Lower leg skin (tissue), 4 donors: ENCODE measurements around the gene ACADM. TPM values are rescaled to one million over a fixed set of nuclear protein-coding genes. Genes with fewer than 3 reads are reported as not detected.
A peak's percentile ranks its signal among the peaks of the same experiment; 100 is the strongest.
"Not testable (repeated sequence)": the region's sequence is repeated elsewhere in the genome, so short reads cannot be mapped to it uniquely, and the experiment has no call there.

Experiments
- DNase-seq, 2 donors: peaks; one replicate each; pipeline ENCODE4 v3.0.0-alpha.2; 2019; ENCODE audit warnings: low spot score in 2 of 2
- H3K4me3 ChIP-seq: fragments of 200-600 bp; sonication (generic); 2 replicates; pipeline ENCODE4 v1.5.1; 2017; ENCODE audit warnings: mild to moderate bottlenecking, low read depth; ENCODE audit not compliant: poor library complexity, severe bottlenecking
- CTCF ChIP-seq, 3 donors: fragments of 450-650 bp; IDR thresholded peaks; one replicate each; pipeline ENCODE4 v1.5.1; 2016; ENCODE audit warnings: antibody characterized with exemption in 3 of 3, mild to moderate bottlenecking in 3 of 3, moderate library complexity in 2 of 3
- POLR2A ChIP-seq, 2 donors: fragments of 450-650 bp; IDR thresholded peaks; one replicate each; pipeline ENCODE4 v1.6.1; 2016 to 2017; ENCODE audit warnings: antibody characterized with exemption in 2 of 2, mild to moderate bottlenecking in 1 of 2, moderate library complexity in 1 of 2
- WGBS, 2 donors: methylation state at CpG; one replicate each; pipeline ENCODE4 v1.1.5; 2018; 5-methylcytosine and 5-hydroxymethylcytosine counted together
- intact Hi-C: fragments of 100-400 bp; cut with DNase I; formaldehyde crosslinking; loops from one replicate; pipeline ENCODE4 v1.15.0; 2023; ENCODE audit warnings: low total_unique reads
- total RNA-seq, 4 donors: library from RNA; depleted of rRNA; stranded (reverse); fragments of >200 nt; gene quantifications; one replicate each; pipeline ENCODE4 v1.1.0, GENCODE V29; 2016

The ACADM gene
- total RNA-seq, 4 donors from 2014 or later, result 19.4 to 47.0 (median 33.2) TPM

- no peak for TF ChIP-seq POLR2A (IDR thresholded peaks at IDR 0.05)
- DNase-seq, result no peak
- 96 to 98% methylated on average over 4 of the region's 4 CpGs for WGBS, 2 donors
- H3K4me3 ChIP-seq, result no peak overlapping the region
- intact Hi-C loops, result no loop called here
Measured at GRCh38 chr1:75720325-75720724, 4.2 kb upstream of the ACADM start.

- intact Hi-C loops, result no loop called here
- TF ChIP-seq CTCF (IDR thresholded peaks at IDR 0.05), result no peak
- no peak for TF ChIP-seq POLR2A (IDR thresholded peaks at IDR 0.05)
- no peak for DNase-seq
- no peak overlapping the region for H3K4me3 ChIP-seq
- WGBS, 2 donors, result 85 to 93% methylated on average over 1 of the region's 1 CpG
Measured at GRCh38 chr1:75720820-75721219, 3.7 kb upstream of the ACADM start.

GRCh38 chr1:75722246-75722645 is 2.3 kb upstream of the ACADM start:
- H3K4me3 ChIP-seq, intact Hi-C loops: not testable (repeated sequence)
- WGBS, 2 donors, result 45 to 53% methylated on average over 8 of the region's 8 CpGs
- DNase-seq, result peak in 1 of 2 donors; percentile 29

- no peak overlapping the region for H3K4me3 ChIP-seq
- TF ChIP-seq POLR2A (IDR thresholded peaks at IDR 0.05), result no peak
- WGBS, 2 donors, result 80 to 88% methylated on average over 9 of the region's 9 CpGs
- intact Hi-C loops, result no loop called here
- DNase-seq, result no peak
Measured at GRCh38 chr1:75722966-75723365, 1.5 kb upstream of the ACADM start.

- H3K4me3 ChIP-seq, result peak overlapping the region; percentile 64
- intact Hi-C loops, result no loop called here
- no peak for TF ChIP-seq CTCF (IDR thresholded peaks at IDR 0.05)
- TF ChIP-seq POLR2A (IDR thresholded peaks at IDR 0.05), result no peak
- 1 to 8% methylated on average over 14 to 21 of the region's 30 CpGs for WGBS, 2 donors
- peak; percentile 50 to 96 for DNase-seq
Measured at GRCh38 chr1:75723989-75724471, 479 bp upstream of the ACADM start.

GRCh38 chr1:75725266-75725665 is 757 bp downstream of the ACADM start:
- TF ChIP-seq CTCF (IDR thresholded peaks at IDR 0.05) (no peak), POLR2A (IDR thresholded peaks at IDR 0.05) (no peak)
- 12 to 18% methylated on average over 1 of the region's 1 CpG for WGBS, 2 donors
- intact Hi-C loops, result no loop called here
- peak overlapping the region; percentile 64 for H3K4me3 ChIP-seq
- DNase-seq, result no peak

- no peak overlapping the region for H3K4me3 ChIP-seq
- DNase-seq, result no peak
- no peak for TF ChIP-seq CTCF (IDR thresholded peaks at IDR 0.05)
- TF ChIP-seq POLR2A (IDR thresholded peaks at IDR 0.05), result no peak
- WGBS, 2 donors, result 73 to 79% methylated on average over 11 of the region's 11 CpGs
- intact Hi-C loops, result no loop called here
Measured at GRCh38 chr1:75725861-75726361, 1.4 kb downstream of the ACADM start.
